NT2/D1 (cell line): Measurements from ENCODE around the gene FPR2.

Experiments
- DNase-seq: peaks from one replicate; pipeline ENCODE4 v3.0.0-alpha.2; 2011; ENCODE audit warnings: low read depth, low spot score
- H3K27me3 ChIP-seq: 2 replicates; pipeline ENCODE4 v1.6.0; 2011; ENCODE audit warnings: mild to moderate bottlenecking; ENCODE audit not compliant: insufficient read length, insufficient read depth
- H3K36me3 ChIP-seq: 2 replicates; pipeline ENCODE4 v1.6.1; 2011; ENCODE audit warnings: mild to moderate bottlenecking, low read length, mixed read lengths; ENCODE audit not compliant: insufficient read depth, insufficient read length
- H3K4me1 ChIP-seq: 2 replicates; pipeline ENCODE4 v1.5.1; 2011; ENCODE audit not compliant: insufficient read depth, insufficient read length
- H3K4me3 ChIP-seq: 2 replicates; pipeline ENCODE4 v1.5.1; 2011; ENCODE audit warnings: low read depth; ENCODE audit not compliant: insufficient read length
- H3K9ac ChIP-seq: 2 replicates; pipeline ENCODE4 v1.6.0; 2011; ENCODE audit warnings: low read depth; ENCODE audit not compliant: insufficient read length
- H3K9me3 ChIP-seq: 2 replicates; pipeline ENCODE4 v1.5.1; 2011; ENCODE audit warnings: mild to moderate bottlenecking, low read length; ENCODE audit not compliant: insufficient read depth
- SUZ12 ChIP-seq: IDR thresholded peaks from 2 replicates; pipeline ENCODE4 v1.6.1; 2011; ENCODE audit not compliant: insufficient read length, insufficient read depth; ENCODE audit errors: extremely low read depth
- YY1 ChIP-seq: IDR thresholded peaks from 2 replicates; pipeline ENCODE4 v1.6.1; 2011; ENCODE audit not compliant: insufficient read length, insufficient read depth
- ZNF274 ChIP-seq: IDR thresholded peaks from 2 replicates; pipeline ENCODE4 v1.6.1; 2011; ENCODE audit warnings: mild to moderate bottlenecking, low read depth, low read length

FPR2 gene

DNA sequence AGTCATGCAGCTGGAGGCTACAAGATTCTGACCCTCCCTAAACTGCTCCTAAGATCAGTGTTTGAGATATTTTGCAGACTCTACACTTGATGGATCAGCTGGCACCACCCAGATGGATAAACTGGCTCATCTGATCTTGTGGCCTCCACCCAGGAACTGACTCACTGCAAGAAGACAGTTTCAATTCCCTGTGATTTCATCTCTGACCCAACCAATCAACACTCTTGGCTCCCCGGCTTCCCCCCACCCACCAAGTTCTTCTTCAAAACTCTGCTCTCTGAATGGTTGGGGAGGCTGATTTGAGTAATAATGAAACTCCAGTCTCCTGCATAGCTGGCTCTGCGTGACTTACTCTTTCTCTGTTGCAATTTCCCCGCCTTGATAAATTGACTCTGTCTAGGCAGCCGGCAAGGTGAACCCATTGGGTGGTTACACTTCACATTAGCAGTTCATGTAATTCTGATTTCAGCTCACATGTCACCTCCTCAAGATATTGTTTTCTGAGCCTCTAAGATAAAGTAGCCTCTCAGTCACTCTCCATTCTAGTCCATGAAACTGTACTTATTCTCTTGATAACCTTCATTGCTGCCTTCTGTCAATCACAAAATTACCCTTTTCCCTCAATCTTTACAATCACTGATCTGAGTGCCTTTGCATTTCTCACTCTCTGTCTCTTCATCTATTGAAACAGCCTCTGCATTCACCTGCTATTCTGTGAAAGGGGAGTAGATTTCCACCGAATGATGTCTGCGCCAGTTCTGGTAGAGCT, 24.1 kb downstream of the FPR2 start:
- no peaks in the 10 kb centered on the region for H3K36me3 ChIP-seq
- H3K4me1 ChIP-seq: no peaks in the 10 kb centered on the region
- H3K9ac ChIP-seq: no peak overlapping the region
- H3K4me3 ChIP-seq: no peak overlapping the region
- no peak for DNase-seq
- no peaks in the 10 kb centered on the region for H3K9me3 ChIP-seq
- peaks cover 6% of the 10 kb centered on the region for H3K27me3 ChIP-seq
- no peak for TF ChIP-seq SUZ12
- no peak for TF ChIP-seq ZNF274
- TF ChIP-seq YY1: no peak

DNA sequence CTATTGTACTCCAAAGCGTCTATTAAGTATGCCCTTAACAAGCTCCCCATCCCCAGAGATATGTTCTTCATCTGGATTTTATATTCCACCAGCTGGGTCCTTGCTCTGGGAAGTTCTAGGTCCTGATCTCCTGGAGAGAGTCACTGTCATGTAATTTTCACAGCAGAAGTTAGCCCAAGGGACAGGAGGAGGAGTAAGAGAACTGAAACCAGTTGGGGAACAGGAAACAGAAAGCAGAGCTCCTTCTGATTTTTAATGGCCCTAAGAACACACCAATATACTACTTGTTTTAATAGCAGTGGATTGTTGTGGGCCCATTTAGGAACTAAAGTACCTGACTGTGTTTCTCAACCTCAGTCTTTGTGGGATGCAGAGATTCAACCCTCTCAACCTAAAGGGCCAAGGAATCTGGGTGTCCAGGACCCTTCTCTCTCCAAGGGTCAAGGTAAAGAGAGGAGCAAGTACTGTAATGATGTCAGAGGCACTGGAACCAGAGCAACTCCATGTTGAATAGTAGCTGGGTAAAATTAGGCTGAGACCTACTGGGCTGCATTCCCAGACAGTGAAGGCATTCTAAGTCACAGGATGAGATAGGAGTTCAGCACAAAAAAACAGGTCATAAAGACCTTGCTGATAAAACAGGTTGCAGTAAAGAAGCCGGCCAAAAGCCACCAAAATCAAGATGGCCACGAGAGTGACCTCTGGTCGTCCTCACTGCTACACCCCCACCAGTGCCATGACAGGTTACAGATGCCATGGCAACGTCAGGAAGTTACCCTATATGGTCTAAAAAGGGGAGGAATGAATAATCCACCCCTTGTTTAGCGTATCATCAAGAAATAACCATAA, 25.9 kb downstream of the FPR2 start:
- H3K4me1 ChIP-seq: no peaks in the 10 kb centered on the region
- no peak overlapping the region for H3K9ac ChIP-seq
- no peak overlapping the region for H3K4me3 ChIP-seq
- no peaks in the 10 kb centered on the region for H3K9me3 ChIP-seq
- H3K36me3 ChIP-seq: no peaks in the 10 kb centered on the region
- no peak for TF ChIP-seq SUZ12
- no peak for TF ChIP-seq YY1
- TF ChIP-seq ZNF274: no peak
- H3K27me3 ChIP-seq: no peaks in the 10 kb centered on the region
- DNase-seq: no peak

DNA sequence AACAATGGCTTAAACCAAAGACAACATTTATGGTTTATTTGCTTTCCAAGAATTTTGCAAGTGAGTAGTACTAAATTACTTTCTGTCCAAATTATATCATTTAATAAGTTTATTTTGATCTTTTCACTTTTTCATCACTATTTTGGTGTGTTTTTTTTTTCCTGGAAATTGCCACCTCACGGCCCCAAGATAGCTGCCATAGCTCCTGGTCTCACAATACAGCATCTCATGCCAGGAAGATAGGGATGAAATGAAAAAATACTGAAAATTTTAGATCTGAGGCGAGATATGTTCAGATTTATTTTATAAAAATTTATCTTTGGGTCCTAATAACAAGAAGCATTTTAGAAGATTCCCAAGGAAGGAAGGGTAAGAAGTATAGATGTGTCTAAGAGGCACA, 27.0 kb downstream of the FPR2 start:
- Histone ChIP-seq H3K9me3 (no peaks in the 10 kb centered on the region), H3K27me3 (no peaks in the 10 kb centered on the region), H3K4me1 (no peaks in the 10 kb centered on the region), H3K36me3 (no peaks in the 10 kb centered on the region), H3K4me3 (no peak overlapping the region), H3K9ac (no peak overlapping the region)
- TF ChIP-seq YY1 (no peak), SUZ12 (no peak), ZNF274 (no peak)
- no peak for DNase-seq

DNA sequence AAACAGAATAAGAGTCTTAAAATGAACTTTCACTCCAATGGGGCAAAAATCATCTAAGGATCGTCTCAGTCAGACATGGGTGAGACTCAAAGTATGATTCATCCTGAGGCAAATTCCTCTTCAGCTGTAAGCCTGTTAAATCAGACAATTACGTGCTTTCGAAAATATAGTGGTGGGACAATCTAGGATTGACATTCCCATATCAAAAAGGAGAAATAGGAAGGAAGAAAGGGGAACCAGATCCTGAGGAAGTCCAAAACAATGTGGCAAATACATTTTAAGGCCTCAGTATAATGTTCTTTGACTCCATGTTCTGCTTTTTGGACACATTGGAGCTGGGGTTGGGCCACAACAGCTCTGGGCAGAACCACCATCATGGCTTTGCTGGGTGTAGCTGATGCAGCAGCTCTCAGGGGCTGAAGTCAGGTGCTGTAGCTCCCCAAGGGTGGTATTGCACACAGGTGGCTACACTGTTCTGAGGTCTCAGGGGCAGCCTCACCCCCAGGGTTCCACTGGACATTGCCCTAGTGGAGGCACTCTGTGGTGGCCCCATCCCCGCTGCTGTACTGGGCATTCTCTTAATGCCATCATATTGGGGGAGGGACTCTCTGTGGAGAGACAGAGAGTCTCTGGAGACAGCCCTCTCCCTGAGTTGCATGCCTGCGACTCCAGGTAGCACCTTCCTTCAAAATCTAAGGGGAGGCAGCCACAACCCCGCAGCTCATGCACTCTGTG, 28.2 kb downstream of the FPR2 start:
- Histone ChIP-seq H3K4me1 (no peaks in the 10 kb centered on the region), H3K9me3 (no peaks in the 10 kb centered on the region), H3K4me3 (no peak overlapping the region), H3K27me3 (no peaks in the 10 kb centered on the region), H3K36me3 (no peaks in the 10 kb centered on the region), H3K9ac (no peak overlapping the region)
- DNase-seq: no peak
- TF ChIP-seq SUZ12 (no peak), YY1 (no peak), ZNF274 (no peak)

DNA sequence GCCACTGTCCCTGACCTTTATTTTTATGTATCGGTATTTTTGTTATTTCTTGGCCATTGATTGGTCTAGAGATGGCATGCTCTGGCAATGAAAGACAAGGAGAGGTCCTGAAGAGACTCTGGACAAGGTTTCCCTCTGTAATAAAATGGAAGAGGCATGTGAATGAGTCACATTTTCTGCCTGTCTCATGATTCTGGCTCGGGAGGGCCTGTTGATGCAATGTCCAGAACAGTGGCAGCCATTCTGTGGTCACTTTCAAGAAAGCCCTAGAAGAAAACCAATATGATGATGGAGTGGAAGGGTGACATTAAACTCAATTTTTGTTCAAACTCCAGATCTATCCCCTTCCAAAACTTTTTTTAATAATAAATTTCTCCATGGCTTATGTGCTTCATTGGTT, 32.0 kb downstream of the FPR2 start:
- TF ChIP-seq YY1 (no peak), ZNF274 (no peak), SUZ12 (no peak)
- DNase-seq: no peak

DNA sequence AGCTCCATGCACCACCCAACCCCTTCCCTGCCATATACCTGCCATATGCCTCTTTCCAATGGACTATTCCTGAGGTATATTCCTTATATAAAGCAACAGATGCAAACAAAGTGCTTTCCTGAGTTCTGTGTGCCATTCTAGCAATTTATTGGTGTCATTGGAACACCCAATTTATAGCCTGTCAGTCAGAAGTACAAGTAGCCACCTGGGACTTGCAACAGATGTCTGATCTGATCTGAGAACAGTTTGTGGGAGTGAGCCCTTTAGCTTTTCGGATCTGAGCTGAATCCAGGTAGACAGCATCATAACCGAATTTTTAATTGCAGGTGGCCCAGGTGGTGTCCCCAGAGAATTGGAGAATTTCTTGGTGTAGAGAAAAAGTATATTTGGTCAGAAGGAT, 33.0 kb downstream of the FPR2 start:
- no peak for TF ChIP-seq YY1
- TF ChIP-seq SUZ12: no peak
- no peak for TF ChIP-seq ZNF274
- Histone ChIP-seq H3K9me3 (no peaks in the 10 kb centered on the region), H3K27me3 (no peaks in the 10 kb centered on the region)

More for the DNA sequence above, 32.0 kb downstream of the FPR2 start:
- Histone ChIP-seq H3K27me3 (no peaks in the 10 kb centered on the region), H3K4me3 (no peak overlapping the region), H3K36me3 (no peaks in the 10 kb centered on the region), H3K9me3 (no peaks in the 10 kb centered on the region), H3K4me1 (no peaks in the 10 kb centered on the region), H3K9ac (no peak overlapping the region)

DNA sequence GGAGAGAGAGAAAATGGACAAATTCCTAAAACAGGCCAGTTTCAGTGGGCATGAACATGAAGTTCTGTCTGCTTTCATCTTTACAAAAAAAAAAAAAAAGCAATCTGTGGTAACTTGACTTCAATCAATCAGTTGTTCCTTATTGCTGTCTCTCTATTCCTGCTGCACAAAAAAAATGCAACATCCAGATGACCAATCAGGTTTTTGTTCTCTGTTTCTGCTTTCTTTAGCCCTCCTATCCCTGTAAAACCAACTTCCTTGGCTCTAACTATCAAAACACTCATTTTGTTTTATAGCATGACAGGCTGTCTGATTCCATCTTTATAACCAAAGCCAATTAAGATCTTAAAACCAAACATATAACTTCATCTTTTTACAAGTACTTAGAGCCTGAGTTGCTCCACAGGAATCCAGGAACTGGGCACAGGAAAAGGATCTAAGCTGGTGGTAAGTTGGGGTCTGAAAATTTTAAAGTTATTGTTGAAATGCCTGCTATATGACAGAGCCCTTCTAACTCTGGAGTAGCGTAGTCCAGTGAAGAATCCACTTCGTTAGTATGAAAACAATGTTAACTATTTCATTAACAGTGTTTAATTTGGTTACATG, 34.0 kb downstream of the FPR2 start, which contains the start of gene FPR3:
Gene FPR3, plus strand, starts transcription at position 273 of the 606 bp plus-strand sequence. CDS start 28,592 bp downstream, outside the sequence.
- no peaks in the 10 kb centered on the region for H3K27me3 ChIP-seq
- DNase-seq: no peak
- no peak within 1 kb of the TSS for H3K9ac ChIP-seq
- H3K4me3 ChIP-seq: no peak within 1 kb of the TSS
- H3K4me1 ChIP-seq: peaks cover 4% of the 10 kb centered on the region
- H3K9me3 ChIP-seq: no peaks in the 10 kb centered on the region
- no peak for TF ChIP-seq YY1
- TF ChIP-seq ZNF274: no peak
- TF ChIP-seq SUZ12: no peak
- no peaks in the 10 kb centered on the region for H3K36me3 ChIP-seq

More for the DNA sequence above, 33.0 kb downstream of the FPR2 start:
- Histone ChIP-seq H3K36me3 (no peaks in the 10 kb centered on the region), H3K4me3 (no peak overlapping the region), H3K4me1 (no peaks in the 10 kb centered on the region), H3K9ac (no peak overlapping the region)
- DNase-seq: no peak
